Measurements from ENCODE around the gene KRTAP9-9.

Gene KRTAP9-9

DNA sequence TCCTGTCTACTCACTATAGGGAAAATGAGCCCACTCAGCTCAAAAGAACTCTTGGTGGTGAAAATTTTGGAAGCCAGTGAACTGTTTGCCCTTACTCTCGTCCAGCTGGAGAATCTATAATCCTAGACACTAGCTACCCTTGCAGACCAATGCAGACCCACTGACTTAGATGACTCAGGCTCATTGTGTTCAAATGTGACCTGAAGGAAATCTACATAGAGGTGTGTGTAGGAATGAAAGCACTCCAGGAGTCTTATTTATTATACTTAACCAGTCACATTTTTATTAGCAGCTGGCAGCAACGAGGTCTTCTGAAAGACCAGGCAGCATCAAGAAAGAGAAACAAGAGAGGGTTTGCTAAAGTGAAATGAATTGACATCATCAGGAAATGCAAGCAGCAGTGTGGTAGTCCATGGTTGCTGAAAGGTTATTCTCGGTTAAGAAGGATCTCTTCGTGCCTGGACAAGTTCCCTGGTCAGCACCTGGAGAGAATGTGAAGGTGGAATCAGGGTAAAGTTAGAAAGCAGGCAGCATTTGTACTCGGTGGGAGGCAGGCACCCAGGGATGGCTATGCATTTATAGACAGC, 46.1 kb downstream of the KRTAP9-9 start:
- no peak for DNase-seq (ENCODE audit: low read depth)
- no peak overlapping the region for H3K4me3 ChIP-seq (ENCODE audit: low read length)

GRCh38 chr17:41301916-41302901, 47.0 kb downstream of the KRTAP9-9 start, which contains the start of gene KRTAP29-1:
KRTAP29-1 (minus strand) TSS chr17:41302851; CDS start chr17:41302851, 0 bp downstream.
- TF ChIP-seq CTCF (conservative IDR thresholded peaks at IDR 0.05; ENCODE audit: low read length): no peak
- DNase-seq (ENCODE audit: low read depth): no peak

More for the DNA sequence above, 46.1 kb downstream of the KRTAP9-9 start:
- TF ChIP-seq CTCF (conservative IDR thresholded peaks at IDR 0.05; ENCODE audit: low read length): no peak

GRCh38 chr17:41302981-41303380, 47.8 kb downstream of the KRTAP9-9 start:
- DNase-seq (ENCODE audit: low read depth): no peak
- no peak for TF ChIP-seq CTCF (conservative IDR thresholded peaks at IDR 0.05; ENCODE audit: low read length)

More at GRCh38 chr17:41301916-41302901, 47.0 kb downstream of the KRTAP9-9 start, which contains the start of gene KRTAP29-1:
- H3K4me3 ChIP-seq (ENCODE audit: low read length): no peak within 1 kb of the TSS

DNA sequence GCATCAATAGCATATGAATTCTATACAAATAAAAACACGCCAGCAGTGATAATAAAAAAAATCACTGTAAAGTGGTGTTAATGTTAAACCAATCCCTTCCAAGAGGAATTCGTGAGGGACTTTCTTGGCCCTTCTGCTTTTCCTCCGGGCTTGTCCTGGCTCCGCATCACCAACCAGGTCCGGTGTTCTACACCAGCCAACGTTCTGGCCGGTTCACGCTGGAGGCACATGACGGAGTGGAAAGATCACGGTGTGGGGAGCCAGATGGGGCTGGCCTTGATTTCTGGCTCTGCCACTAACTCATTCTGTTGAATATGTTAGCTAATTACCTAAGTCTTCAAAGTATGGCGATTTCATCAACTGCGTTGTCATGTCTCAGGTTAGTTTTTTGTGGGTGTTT, 48.9 kb downstream of the KRTAP9-9 start:
- H3K4me3 ChIP-seq (ENCODE audit: low read length): no peak overlapping the region
- no peak for DNase-seq (ENCODE audit: low read depth)
- no peak for TF ChIP-seq CTCF (conservative IDR thresholded peaks at IDR 0.05; ENCODE audit: low read length)

More at GRCh38 chr17:41302981-41303380, 47.8 kb downstream of the KRTAP9-9 start:
- no peak overlapping the region for H3K4me3 ChIP-seq (ENCODE audit: low read length)

Measured in AG10803 (cell line).